H9 (cell line): ENCODE results near the gene ALG11. TPM values are rescaled to one million over a fixed set of nuclear protein-coding genes. Genes with fewer than 3 reads are reported as not detected.

ENCODE experiments used
- DNase-seq: peaks from one replicate; pipeline ENCODE4 v3.0.0-alpha.2; 2017
- H2AFZ ChIP-seq: one replicate; pipeline ENCODE4 v1.6.1; 2013; ENCODE audit warnings: mild to moderate bottlenecking, low read length, control low read depth, moderate library complexity
- H2AK5ac ChIP-seq: 2 replicates; pipeline ENCODE4 v1.6.1; 2013; ENCODE audit warnings: low read length, control low read depth, mixed read lengths; ENCODE audit not compliant: insufficient read length
- H2BK120ac ChIP-seq: one replicate; pipeline ENCODE4 v1.6.1; 2013; ENCODE audit warnings: low read depth, mild to moderate bottlenecking, low read length, control low read depth, inconsistent platforms; ENCODE audit not compliant: poor library complexity, severe bottlenecking
- H2BK12ac ChIP-seq: 2 replicates; pipeline ENCODE4 v1.6.1; 2013; ENCODE audit warnings: low read length, control low read depth, mixed read lengths, low read depth; ENCODE audit not compliant: insufficient read length
- H2BK15ac ChIP-seq: 2 replicates; pipeline ENCODE4 v1.6.1; 2013; ENCODE audit warnings: low read depth, low read length, control low read depth
- H2BK20ac ChIP-seq: one replicate; pipeline ENCODE4 v1.6.1; 2013; ENCODE audit warnings: low read depth, mild to moderate bottlenecking, low read length, control low read depth, inconsistent platforms; ENCODE audit not compliant: poor library complexity, severe bottlenecking
- H2BK5ac ChIP-seq: 2 replicates; pipeline ENCODE4 v1.6.1; 2013; ENCODE audit warnings: low read length, control low read depth, mixed read lengths; ENCODE audit not compliant: insufficient read length
- H3K14ac ChIP-seq: 2 replicates; pipeline ENCODE4 v1.6.1; 2013; ENCODE audit warnings: low read length, control low read depth; ENCODE audit not compliant: insufficient read depth
- H3K18ac ChIP-seq: 2 replicates; pipeline ENCODE4 v1.6.1; 2013; ENCODE audit warnings: low read depth, mild to moderate bottlenecking, mixed read lengths, low read length, control low read depth; ENCODE audit not compliant: insufficient read length
- H3K23ac ChIP-seq: 2 replicates; pipeline ENCODE4 v1.6.1; 2013; ENCODE audit warnings: low read length, control low read depth, mixed read lengths, low read depth; ENCODE audit not compliant: insufficient read length
- H3K23me2 ChIP-seq: 2 replicates; pipeline ENCODE4 v1.6.1; 2013; ENCODE audit warnings: low read depth, mild to moderate bottlenecking, mixed read lengths, low read length, control low read depth; ENCODE audit not compliant: insufficient read length, poor library complexity, severe bottlenecking
- H3K27ac ChIP-seq: 2 replicates; pipeline ENCODE4 v1.5.1; 2013; ENCODE audit warnings: low read length, control low read depth, mixed read lengths, low read depth; ENCODE audit not compliant: insufficient read length
- H3K27me3 ChIP-seq: 2 replicates; pipeline ENCODE4 v1.6.1; 2013; ENCODE audit warnings: low read length, control low read depth, inconsistent platforms; ENCODE audit not compliant: insufficient read depth
- H3K4ac ChIP-seq: 2 replicates; pipeline ENCODE4 v1.6.1; 2013; ENCODE audit warnings: low read depth, mild to moderate bottlenecking, control low read depth, inconsistent platforms, low read length, moderate library complexity
- H3K4me1 ChIP-seq: 2 replicates; pipeline ENCODE4 v1.6.1; 2013; ENCODE audit warnings: low read length, control low read depth, inconsistent platforms; ENCODE audit not compliant: insufficient read depth
- H3K4me2 ChIP-seq: 2 replicates; pipeline ENCODE4 v1.6.1; 2013; ENCODE audit warnings: low read length, control low read depth, mixed read lengths; ENCODE audit not compliant: insufficient read length, insufficient read depth
- H3K56ac ChIP-seq: 2 replicates; pipeline ENCODE4 v1.6.1; 2013; ENCODE audit warnings: low read depth, mild to moderate bottlenecking, mixed read lengths, low read length, control low read depth; ENCODE audit not compliant: insufficient read length
- H3K79me1 ChIP-seq: 2 replicates; pipeline ENCODE4 v1.6.1; 2013; ENCODE audit warnings: low read depth, mild to moderate bottlenecking, moderate library complexity, low read length, control low read depth, inconsistent platforms; ENCODE audit not compliant: insufficient read depth, poor library complexity, severe bottlenecking
- H3K79me2 ChIP-seq: 2 replicates; pipeline ENCODE4 v1.6.1; 2013; ENCODE audit warnings: low read length, control low read depth, inconsistent platforms; ENCODE audit not compliant: insufficient read depth
- H3K9ac ChIP-seq: 2 replicates; pipeline ENCODE4 v1.6.1; 2013; ENCODE audit warnings: low read length, control low read depth, mixed read lengths; ENCODE audit not compliant: insufficient read length; ENCODE audit errors: extremely low read depth
- H3K9me3 ChIP-seq: one replicate; pipeline ENCODE4 v1.6.1; 2013; ENCODE audit warnings: low read depth, low read length, inconsistent platforms; ENCODE audit not compliant: control insufficient read depth
- H3T11ph ChIP-seq: one replicate; pipeline ENCODE4 v1.6.1; 2013; ENCODE audit warnings: mild to moderate bottlenecking, low read length, control low read depth, inconsistent platforms
- H4K20me1 ChIP-seq: one replicate; pipeline ENCODE4 v1.6.1; 2013; ENCODE audit not compliant: control insufficient read depth, insufficient read length, insufficient read depth
- H4K5ac ChIP-seq: 2 replicates; pipeline ENCODE4 v1.6.1; 2013; ENCODE audit warnings: low read depth, mild to moderate bottlenecking, mixed read lengths, low read length, control low read depth; ENCODE audit not compliant: insufficient read length
- H4K8ac ChIP-seq: replicated peaks from 2 replicates; pipeline ENCODE4 v1.6.1; 2013; ENCODE audit warnings: low read length, control low read depth, mixed read lengths, low read depth; ENCODE audit not compliant: insufficient read length
- H4K91ac ChIP-seq: 2 replicates; pipeline ENCODE4 v1.6.1; 2013; ENCODE audit warnings: low read depth, mild to moderate bottlenecking, moderate library complexity, mixed read lengths, low read length, control low read depth; ENCODE audit not compliant: insufficient read length
- H3K27ac Mint-ChIP-seq, 3 experiments: 2 replicates in 2 of 3; 3 replicates in 1 of 3; pipeline ENCODE4 v1.8.0; 2020 to 2021; ENCODE audit warnings: mixed read lengths in 3 of 3, mild to moderate bottlenecking in 1 of 3, moderate library complexity in 1 of 3
- H3K27me3 Mint-ChIP-seq: 2 replicates; pipeline ENCODE4 v1.8.0; 2021; ENCODE audit warnings: low read depth, mild to moderate bottlenecking, moderate library complexity, mixed read lengths
- H3K36me3 Mint-ChIP-seq, 3 experiments: 2 replicates in 2 of 3; 3 replicates in 1 of 3; pipeline ENCODE4 v1.8.0; 2020 to 2021; ENCODE audit warnings: low read depth in 3 of 3, mixed read lengths in 3 of 3; ENCODE audit not compliant: insufficient read depth in 1 of 3
- H3K4me1 Mint-ChIP-seq, 2 experiments: 2 replicates each; pipeline ENCODE4 v1.8.0; 2020; ENCODE audit warnings: mixed read lengths in 2 of 2
- H3K4me3 Mint-ChIP-seq, 2 experiments: 2 replicates in 1 of 2; 3 replicates in 1 of 2; pipeline ENCODE4 v1.8.0; 2020 to 2021; ENCODE audit warnings: mild to moderate bottlenecking in 2 of 2, mixed read lengths in 2 of 2, moderate library complexity in 1 of 2
- H3K9me3 Mint-ChIP-seq, 2 experiments: 2 replicates in 1 of 2; 3 replicates in 1 of 2; pipeline ENCODE4 v1.8.0; 2020; ENCODE audit warnings: mild to moderate bottlenecking in 2 of 2, mixed read lengths in 2 of 2, moderate library complexity in 1 of 2
- WGBS: extraction: QIAGEN DNeasy Blood & Tissue Kit; methylation state at CpG from one replicate; pipeline ENCODE4 v1.1.7; 2013; ENCODE audit warnings: missing lambda C conversion rate, low lambda C conversion rate, mixed read lengths; ENCODE audit not compliant: insufficient read length; ENCODE audit errors: extremely low coverage; 5-methylcytosine and 5-hydroxymethylcytosine counted together
- total RNA-seq: library from RNA; stranded (reverse); gene quantifications from 2 replicates; pipeline ENCODE4 v1.2.1, GENCODE V29; 2021
- TF ChIP-seq, protein P1 (sequence below): fragments of 200-600 bp; sonication (generic); conservative IDR thresholded peaks from 3 replicates; pipeline ENCODE4 v1.8.0; 2021; ENCODE audit warnings: antibody characterized with exemption, mild to moderate bottlenecking

Gene ALG11
- total RNA-seq, 1 experiment from 2014 or later: 46.6 TPM

DNA sequence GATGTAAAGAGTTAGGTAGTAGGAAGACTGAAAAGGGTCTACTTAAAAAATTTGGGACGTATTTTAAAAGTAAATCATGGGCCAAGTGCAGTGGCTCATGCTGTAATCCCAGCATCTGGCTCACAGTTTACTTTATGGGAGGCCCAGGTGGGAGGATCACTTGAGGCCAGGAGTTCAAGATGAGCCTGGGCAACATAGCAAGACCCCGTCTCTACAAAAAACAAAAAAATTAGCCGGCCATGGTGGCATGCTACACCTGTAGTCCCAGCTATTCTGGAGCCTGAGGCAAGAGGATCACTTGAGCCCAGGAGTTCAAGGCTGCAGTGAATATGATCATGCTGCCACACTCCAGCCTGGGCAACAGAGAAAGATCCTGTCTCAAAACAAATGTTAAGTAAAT lies 35.3 kb downstream of the ALG11 start:
- Histone ChIP-seq H2BK20ac (no peak overlapping the region), H3K56ac (no peak overlapping the region), H4K8ac (no peak overlapping the region), H2BK5ac (no peak overlapping the region), H3K9me3 (no peaks in the 10 kb centered on the region), H3K79me1 (no peaks in the 10 kb centered on the region), H4K20me1 (no peaks in the 10 kb centered on the region), H2AK5ac (no peak overlapping the region), H3K14ac (no peak overlapping the region), H3T11ph (no peak overlapping the region), H3K4ac (no peak overlapping the region), H3K4me1 (no peaks in the 10 kb centered on the region), H3K4me2 (no peak overlapping the region), H4K5ac (no peak overlapping the region), H2BK120ac (no peak overlapping the region), H2AFZ (no peak overlapping the region), H3K23ac (no peak overlapping the region), H3K79me2 (no peaks in the 10 kb centered on the region), H3K27me3 (no peaks in the 10 kb centered on the region), H3K23me2 (no peaks in the 10 kb centered on the region), H3K9ac (no peak overlapping the region), H3K18ac (no peak overlapping the region), H3K27ac (no peak overlapping the region), H2BK12ac (no peak overlapping the region), H2BK15ac (no peak overlapping the region), H4K91ac (no peak overlapping the region)
- H3K9me3 Mint-ChIP-seq: no peaks in the 10 kb centered on the region; a peak in 1 of 5 replicates
- H3K4me3 Mint-ChIP-seq: no peak overlapping the region
- no peak overlapping the region for H3K27ac Mint-ChIP-seq
- peaks cover 14% of the 10 kb centered on the region in 2 experiments for H3K4me1 Mint-ChIP-seq
- DNase-seq: no peak
- no peaks in the 10 kb centered on the region for H3K27me3 Mint-ChIP-seq
- TF ChIP-seq, protein P1, sequence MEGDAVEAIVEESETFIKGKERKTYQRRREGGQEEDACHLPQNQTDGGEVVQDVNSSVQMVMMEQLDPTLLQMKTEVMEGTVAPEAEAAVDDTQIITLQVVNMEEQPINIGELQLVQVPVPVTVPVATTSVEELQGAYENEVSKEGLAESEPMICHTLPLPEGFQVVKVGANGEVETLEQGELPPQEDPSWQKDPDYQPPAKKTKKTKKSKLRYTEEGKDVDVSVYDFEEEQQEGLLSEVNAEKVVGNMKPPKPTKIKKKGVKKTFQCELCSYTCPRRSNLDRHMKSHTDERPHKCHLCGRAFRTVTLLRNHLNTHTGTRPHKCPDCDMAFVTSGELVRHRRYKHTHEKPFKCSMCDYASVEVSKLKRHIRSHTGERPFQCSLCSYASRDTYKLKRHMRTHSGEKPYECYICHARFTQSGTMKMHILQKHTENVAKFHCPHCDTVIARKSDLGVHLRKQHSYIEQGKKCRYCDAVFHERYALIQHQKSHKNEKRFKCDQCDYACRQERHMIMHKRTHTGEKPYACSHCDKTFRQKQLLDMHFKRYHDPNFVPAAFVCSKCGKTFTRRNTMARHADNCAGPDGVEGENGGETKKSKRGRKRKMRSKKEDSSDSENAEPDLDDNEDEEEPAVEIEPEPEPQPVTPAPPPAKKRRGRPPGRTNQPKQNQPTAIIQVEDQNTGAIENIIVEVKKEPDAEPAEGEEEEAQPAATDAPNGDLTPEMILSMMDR: no peak
- no CpG with 5 or more reads among the region's 3 CpGs for WGBS
- H3K36me3 Mint-ChIP-seq: no peaks in the 10 kb centered on the region
